ENCODE measurements around the gene UFL1. TPM values are rescaled to one million over a fixed set of nuclear protein-coding genes. Genes with fewer than 3 reads are reported as not detected.

UFL1 gene
- polyA plus RNA-seq, 1 donor from 2014 or later: 20.6 TPM

- no peaks in the 10 kb centered on the region for H3K79me2 ChIP-seq (replicated peaks; ENCODE audit: insufficient read depth, low read length)
- no peaks in the 10 kb centered on the region for H3K9me2 ChIP-seq (ENCODE audit: insufficient read depth, low read length)
- H3K27me3 ChIP-seq (ENCODE audit: insufficient read depth, low read depth, low read length): no peaks in the 10 kb centered on the region
- no peaks in the 10 kb centered on the region for H3K36me3 ChIP-seq (ENCODE audit: insufficient read depth, low read length)
- no peaks in the 10 kb centered on the region for H3K9me3 ChIP-seq (ENCODE audit: low read length)
- no peak overlapping the region for H3K4me3 ChIP-seq (ENCODE audit: low read length)
- H3F3A ChIP-seq (ENCODE audit: insufficient read depth, low read length, poor library complexity, severe bottlenecking): no peaks in the 10 kb centered on the region
- H4K20me1 ChIP-seq (ENCODE audit: insufficient read depth): no peaks in the 10 kb centered on the region
- no peak overlapping the region for H3K4me2 ChIP-seq (ENCODE audit: low read length)
- no peak overlapping the region for H2AFZ ChIP-seq (ENCODE audit: low read depth, low read length)
- TF ChIP-seq TAF1 (IDR thresholded peaks at IDR 0.05; ENCODE audit: low read depth) (no peak), SMC3 (conservative IDR thresholded peaks at IDR 0.05; ENCODE audit: poor library complexity) (no peak), RAD21 (conservative IDR thresholded peaks at IDR 0.05) (no peak), EP300 (conservative IDR thresholded peaks at IDR 0.05; ENCODE audit: poor library complexity, severe bottlenecking) (no peak), EZH2 (IDR thresholded peaks at IDR 0.05; ENCODE audit: borderline replicate concordance, insufficient read depth, low read length, poor library complexity, severe bottlenecking) (no peak), POLR2AphosphoS5 (IDR thresholded peaks at IDR 0.05) (no peak), MXI1 (conservative IDR thresholded peaks at IDR 0.05; ENCODE audit: poor library complexity, severe bottlenecking) (no peak), CTCF (IDR thresholded peaks at IDR 0.05; ENCODE audit: poor library complexity, severe bottlenecking) (no peak)
- TF ChIP-seq, protein P1, sequence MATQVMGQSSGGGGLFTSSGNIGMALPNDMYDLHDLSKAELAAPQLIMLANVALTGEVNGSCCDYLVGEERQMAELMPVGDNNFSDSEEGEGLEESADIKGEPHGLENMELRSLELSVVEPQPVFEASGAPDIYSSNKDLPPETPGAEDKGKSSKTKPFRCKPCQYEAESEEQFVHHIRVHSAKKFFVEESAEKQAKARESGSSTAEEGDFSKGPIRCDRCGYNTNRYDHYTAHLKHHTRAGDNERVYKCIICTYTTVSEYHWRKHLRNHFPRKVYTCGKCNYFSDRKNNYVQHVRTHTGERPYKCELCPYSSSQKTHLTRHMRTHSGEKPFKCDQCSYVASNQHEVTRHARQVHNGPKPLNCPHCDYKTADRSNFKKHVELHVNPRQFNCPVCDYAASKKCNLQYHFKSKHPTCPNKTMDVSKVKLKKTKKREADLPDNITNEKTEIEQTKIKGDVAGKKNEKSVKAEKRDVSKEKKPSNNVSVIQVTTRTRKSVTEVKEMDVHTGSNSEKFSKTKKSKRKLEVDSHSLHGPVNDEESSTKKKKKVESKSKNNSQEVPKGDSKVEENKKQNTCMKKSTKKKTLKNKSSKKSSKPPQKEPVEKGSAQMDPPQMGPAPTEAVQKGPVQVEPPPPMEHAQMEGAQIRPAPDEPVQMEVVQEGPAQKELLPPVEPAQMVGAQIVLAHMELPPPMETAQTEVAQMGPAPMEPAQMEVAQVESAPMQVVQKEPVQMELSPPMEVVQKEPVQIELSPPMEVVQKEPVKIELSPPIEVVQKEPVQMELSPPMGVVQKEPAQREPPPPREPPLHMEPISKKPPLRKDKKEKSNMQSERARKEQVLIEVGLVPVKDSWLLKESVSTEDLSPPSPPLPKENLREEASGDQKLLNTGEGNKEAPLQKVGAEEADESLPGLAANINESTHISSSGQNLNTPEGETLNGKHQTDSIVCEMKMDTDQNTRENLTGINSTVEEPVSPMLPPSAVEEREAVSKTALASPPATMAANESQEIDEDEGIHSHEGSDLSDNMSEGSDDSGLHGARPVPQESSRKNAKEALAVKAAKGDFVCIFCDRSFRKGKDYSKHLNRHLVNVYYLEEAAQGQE (IDR thresholded peaks at IDR 0.05; ENCODE audit: borderline replicate concordance): no peak
- no peak overlapping the region for H3K9ac ChIP-seq (ENCODE audit: low read length)
- no peak overlapping the region for H3K27ac ChIP-seq (ENCODE audit: low read length)
Observed at GRCh38 chr6:96509281-96509680, 12.3 kb upstream of the UFL1 start.

GRCh38 chr6:96520171-96521115, 1.2 kb upstream of the UFL1 start:
- Histone ChIP-seq H3K9me3 (ENCODE audit: low read length) (no peaks in the 10 kb centered on the region), H3K4me2 (ENCODE audit: low read length) (peak overlapping the region; percentile 60), H3K36me3 (ENCODE audit: insufficient read depth, low read length) (no peaks in the 10 kb centered on the region), H3K27me3 (ENCODE audit: insufficient read depth, low read depth, low read length) (no peaks in the 10 kb centered on the region), H3K79me2 (replicated peaks; ENCODE audit: insufficient read depth, low read length) (peaks cover 12% of the 10 kb centered on the region), H3K9ac (ENCODE audit: low read length) (peak overlapping the region; percentile 92), H3K9me2 (ENCODE audit: insufficient read depth, low read length) (no peaks in the 10 kb centered on the region), H3F3A (ENCODE audit: insufficient read depth, low read length, poor library complexity, severe bottlenecking) (no peaks in the 10 kb centered on the region), H2AFZ (ENCODE audit: low read depth, low read length) (peak overlapping the region; percentile 97), H3K27ac (ENCODE audit: low read length) (no peak overlapping the region), H4K20me1 (ENCODE audit: insufficient read depth) (no peaks in the 10 kb centered on the region), H3K4me3 (ENCODE audit: low read length) (peak overlapping the region; percentile 78)
- TF ChIP-seq MXI1 (conservative IDR thresholded peaks at IDR 0.05; ENCODE audit: poor library complexity, severe bottlenecking) (no peak), CTCF (IDR thresholded peaks at IDR 0.05; ENCODE audit: poor library complexity, severe bottlenecking) (no peak), POLR2AphosphoS5 (IDR thresholded peaks at IDR 0.05) (no peak), SMC3 (conservative IDR thresholded peaks at IDR 0.05; ENCODE audit: poor library complexity) (no peak), TAF1 (IDR thresholded peaks at IDR 0.05; ENCODE audit: low read depth) (no peak), EZH2 (IDR thresholded peaks at IDR 0.05; ENCODE audit: borderline replicate concordance, insufficient read depth, low read length, poor library complexity, severe bottlenecking) (no peak), EP300 (conservative IDR thresholded peaks at IDR 0.05; ENCODE audit: poor library complexity, severe bottlenecking) (no peak), RAD21 (conservative IDR thresholded peaks at IDR 0.05) (no peak)
- TF ChIP-seq, protein P1 (IDR thresholded peaks at IDR 0.05; ENCODE audit: borderline replicate concordance): no peak
